ENCODE measurements around the gene GALNT18. TPM values are rescaled to one million over a fixed set of nuclear protein-coding genes. Genes with fewer than 3 reads are reported as not detected.
"Not testable (repeated sequence)": the region's sequence is repeated elsewhere in the genome, so short reads cannot be mapped to it uniquely, and the experiment has no call there.

GALNT18 gene
- total RNA-seq, 1 experiment from 2014 or later: 1.7 TPM

GRCh38 chr11:11356842-11357241 lies 265.0 kb downstream of the GALNT18 start:
- H3K14ac ChIP-seq (ENCODE audit: insufficient read depth, low read length): no peak overlapping the region
- H3K9me3 ChIP-seq (ENCODE audit: control insufficient read depth, low read depth, low read length): no peaks in the 10 kb centered on the region
- H4K5ac ChIP-seq (ENCODE audit: insufficient read length, low read depth, low read length): no peak overlapping the region
- no peak overlapping the region for H4K8ac ChIP-seq (replicated peaks; ENCODE audit: insufficient read length, low read depth, low read length)
- no CpG with 5 or more reads among the region's 9 CpGs for WGBS (ENCODE audit: extremely low coverage, insufficient read length, low lambda C conversion rate)
- H3K23ac ChIP-seq (ENCODE audit: insufficient read length, low read depth, low read length): no peak overlapping the region
- Mint-ChIP-seq H3K36me3 (ENCODE audit: insufficient read depth in 1 of 3, low read depth in 3 of 3) (no peaks in the 10 kb centered on the region), H3K4me3 (no peak overlapping the region), H3K9me3 (no peaks in the 10 kb centered on the region), H3K27me3 (ENCODE audit: low read depth) (peaks cover 7% of the 10 kb centered on the region), H3K27ac (no peak overlapping the region), H3K4me1 (peaks cover 6 to 7% of the 10 kb centered on the region in 2 experiments)
- no peaks in the 10 kb centered on the region for H3K79me2 ChIP-seq (ENCODE audit: insufficient read depth, low read length)
- H2BK12ac ChIP-seq (ENCODE audit: insufficient read length, low read depth, low read length): no peak overlapping the region
- H3K4ac ChIP-seq (ENCODE audit: low read depth, low read length): no peak overlapping the region
- DNase-seq: no peak
- H3K18ac ChIP-seq (ENCODE audit: insufficient read length, low read depth, low read length): no peak overlapping the region
- H2BK120ac ChIP-seq (ENCODE audit: low read depth, low read length, poor library complexity, severe bottlenecking): no peak overlapping the region
- no peak overlapping the region for H2BK5ac ChIP-seq (ENCODE audit: insufficient read length, low read length)
- H3K9ac ChIP-seq (ENCODE audit: extremely low read depth, insufficient read length, low read length): no peak overlapping the region
- no peaks in the 10 kb centered on the region for H3K23me2 ChIP-seq (ENCODE audit: insufficient read length, low read depth, low read length, poor library complexity, severe bottlenecking)
- no peaks in the 10 kb centered on the region for H3K27me3 ChIP-seq (ENCODE audit: insufficient read depth, low read length)
- no peaks in the 10 kb centered on the region for H4K20me1 ChIP-seq (ENCODE audit: control insufficient read depth, insufficient read depth, insufficient read length)
- H2BK15ac ChIP-seq (ENCODE audit: low read depth, low read length): no peak overlapping the region
- no peak overlapping the region for H3K27ac ChIP-seq (ENCODE audit: insufficient read length, low read depth, low read length)
- no peak overlapping the region for H2AK5ac ChIP-seq (ENCODE audit: insufficient read length, low read length)
- no peak overlapping the region for H4K91ac ChIP-seq (ENCODE audit: insufficient read length, low read depth, low read length)
- H3K79me1 ChIP-seq (ENCODE audit: insufficient read depth, low read depth, low read length, poor library complexity, severe bottlenecking): no peaks in the 10 kb centered on the region
- H2BK20ac ChIP-seq (ENCODE audit: low read depth, low read length, poor library complexity, severe bottlenecking): no peak overlapping the region
- H3T11ph ChIP-seq (ENCODE audit: low read length): no peak overlapping the region
- H3K4me1 ChIP-seq (ENCODE audit: insufficient read depth, low read length): peaks cover 2% of the 10 kb centered on the region; the same call in 1 of the 2 replicates
- no peak overlapping the region for H3K56ac ChIP-seq (ENCODE audit: insufficient read length, low read depth, low read length)
- H3K4me2 ChIP-seq (ENCODE audit: insufficient read depth, insufficient read length, low read length): no peak overlapping the region
- no peak overlapping the region for H2AFZ ChIP-seq (ENCODE audit: low read length)
- no peak for TF ChIP-seq CTCF (conservative IDR thresholded peaks at IDR 0.05)

- not testable (repeated sequence) for H3K23ac ChIP-seq (ENCODE audit: insufficient read length, low read depth, low read length); H3K4me2 ChIP-seq (ENCODE audit: insufficient read depth, insufficient read length, low read length); H4K20me1 ChIP-seq (ENCODE audit: control insufficient read depth, insufficient read depth, insufficient read length); H3K56ac ChIP-seq (ENCODE audit: insufficient read length, low read depth, low read length); H4K91ac ChIP-seq (ENCODE audit: insufficient read length, low read depth, low read length); H2BK12ac ChIP-seq (ENCODE audit: insufficient read length, low read depth, low read length); H3K9ac ChIP-seq (ENCODE audit: extremely low read depth, insufficient read length, low read length); H2AK5ac ChIP-seq (ENCODE audit: insufficient read length, low read length); H3T11ph ChIP-seq (ENCODE audit: low read length); H3K4me1 ChIP-seq (ENCODE audit: insufficient read depth, low read length); H3K18ac ChIP-seq (ENCODE audit: insufficient read length, low read depth, low read length); DNase-seq; H2BK5ac ChIP-seq (ENCODE audit: insufficient read length, low read length); H2BK15ac ChIP-seq (ENCODE audit: low read depth, low read length); H2BK20ac ChIP-seq (ENCODE audit: low read depth, low read length, poor library complexity, severe bottlenecking); H3K27me3 Mint-ChIP-seq (ENCODE audit: low read depth); H3K23me2 ChIP-seq (ENCODE audit: insufficient read length, low read depth, low read length, poor library complexity, severe bottlenecking); H2AFZ ChIP-seq (ENCODE audit: low read length); H3K79me2 ChIP-seq (ENCODE audit: insufficient read depth, low read length); H3K9me3 Mint-ChIP-seq; H3K79me1 ChIP-seq (ENCODE audit: insufficient read depth, low read depth, low read length, poor library complexity, severe bottlenecking); H4K8ac ChIP-seq (replicated peaks; ENCODE audit: insufficient read length, low read depth, low read length); H3K4me3 Mint-ChIP-seq; H2BK120ac ChIP-seq (ENCODE audit: low read depth, low read length, poor library complexity, severe bottlenecking); H3K4ac ChIP-seq (ENCODE audit: low read depth, low read length); H3K14ac ChIP-seq (ENCODE audit: insufficient read depth, low read length); H3K36me3 Mint-ChIP-seq (ENCODE audit: insufficient read depth in 1 of 3, low read depth in 3 of 3); H3K9me3 ChIP-seq (ENCODE audit: control insufficient read depth, low read depth, low read length); H3K27ac ChIP-seq (ENCODE audit: insufficient read length, low read depth, low read length); H3K27ac Mint-ChIP-seq; H3K27me3 ChIP-seq (ENCODE audit: insufficient read depth, low read length); H4K5ac ChIP-seq (ENCODE audit: insufficient read length, low read depth, low read length)
- peaks cover 5 to 10% of the 10 kb centered on the region in 2 experiments for H3K4me1 Mint-ChIP-seq
- WGBS (ENCODE audit: extremely low coverage, insufficient read length, low lambda C conversion rate): no CpG with 5 or more reads among the region's 11 CpGs
Observed at GRCh38 chr11:11352878-11353277, 268.9 kb downstream of the GALNT18 start, which contains the start of gene CSNK2A3. CSNK2A3 (minus strand) TSS chr11:11353250; CDS start chr11:11353119, 131 bp downstream.
